SIG-M5 treated with dmso at 0.1 percent for 504 hours (cell line): ENCODE results near the gene AGTPBP1.

Source experiments
- DNase-seq: peaks from one replicate; lab custom pipeline; 2025; ENCODE audit not compliant: unreplicated experiment; lab: John Stamatoyannopoulos, UW

AGTPBP1 gene

GRCh38 chr9:85541876-85542275, 199.9 kb downstream of the AGTPBP1 start:
- no peak for DNase-seq

- no peak for DNase-seq
Observed at GRCh38 chr9:85536514-85536913, 205.2 kb downstream of the AGTPBP1 start.

- DNase-seq = no peak
Observed at GRCh38 chr9:85536076-85536475, 205.7 kb downstream of the AGTPBP1 start.

GRCh38 chr9:85534340-85534739, 207.4 kb downstream of the AGTPBP1 start:
- DNase-seq = peak; percentile 25

- DNase-seq = no peak
Observed at GRCh38 chr9:85533538-85533937, 208.2 kb downstream of the AGTPBP1 start.

- no peak for DNase-seq
Observed at GRCh38 chr9:85530721-85531120, 211.0 kb downstream of the AGTPBP1 start.

- DNase-seq = no peak
Observed at GRCh38 chr9:85528607-85529006, 213.1 kb downstream of the AGTPBP1 start.

GRCh38 chr9:85528142-85528541, 213.6 kb downstream of the AGTPBP1 start:
- DNase-seq = no peak

GRCh38 chr9:85527331-85528020, 214.3 kb downstream of the AGTPBP1 start:
- no peak for DNase-seq

GRCh38 chr9:85524531-85524930, 217.2 kb downstream of the AGTPBP1 start:
- no peak for DNase-seq

GRCh38 chr9:85523202-85523601, 218.6 kb downstream of the AGTPBP1 start:
- DNase-seq = no peak

GRCh38 chr9:85522459-85523092, 219.2 kb downstream of the AGTPBP1 start:
- peak; percentile 67 for DNase-seq

GRCh38 chr9:85521371-85522197, 220.2 kb downstream of the AGTPBP1 start:
- no peak for DNase-seq

- DNase-seq = peak; percentile 10
Observed at GRCh38 chr9:85516976-85517637, 224.6 kb downstream of the AGTPBP1 start.

- DNase-seq = no peak
Observed at GRCh38 chr9:85516455-85516854, 225.3 kb downstream of the AGTPBP1 start.

GRCh38 chr9:85515021-85515420, 226.7 kb downstream of the AGTPBP1 start:
- no peak for DNase-seq

- DNase-seq = no peak
Observed at GRCh38 chr9:85514256-85514655, 227.5 kb downstream of the AGTPBP1 start.

- no peak for DNase-seq
Observed at GRCh38 chr9:85511746-85512145, 230.0 kb downstream of the AGTPBP1 start.

GRCh38 chr9:85510830-85511504, 230.8 kb downstream of the AGTPBP1 start:
- no peak for DNase-seq

- no peak for DNase-seq
Observed at GRCh38 chr9:85508616-85509015, 233.1 kb downstream of the AGTPBP1 start.

GRCh38 chr9:85505612-85506011, 236.1 kb downstream of the AGTPBP1 start:
- no peak for DNase-seq
